Prostate gland (tissue), 2 donors: ENCODE data around the gene PARVB. TPM values are rescaled to one million over a fixed set of nuclear protein-coding genes. Genes with fewer than 3 reads are reported as not detected.

Source experiments
- DNase-seq: peaks from one replicate; pipeline ENCODE4 v3.0.0-alpha.2; 2019; ENCODE audit warnings: low spot score
- H3K27ac ChIP-seq, 2 donors: fragments of 200-600 bp; sonication (generic); 2 replicates each; pipeline ENCODE4 v1.5.1; 2017 to 2019
- H3K27me3 ChIP-seq: fragments of 200-600 bp; sonication (generic); replicated peaks from 2 replicates; pipeline ENCODE4 v1.5.1; 2019; ENCODE audit not compliant: insufficient read depth
- H3K36me3 ChIP-seq, 2 donors: fragments of 200-600 bp; sonication (generic); 1 replicate in 1 of 2; 2 replicates in 1 of 2; pipeline versions ENCODE4 v1.5.1 to v1.8.1; 2017 to 2019
- H3K4me1 ChIP-seq: fragments of 200-600 bp; sonication (generic); replicated peaks from 2 replicates; pipeline ENCODE4 v1.5.1; 2019
- H3K4me3 ChIP-seq, 2 donors: fragments of 200-600 bp; sonication (generic); 2 replicates each; pipeline ENCODE4 v1.5.1; 2017 to 2019
- H3K9me3 ChIP-seq: fragments of 200-600 bp; sonication (generic); 2 replicates; pipeline ENCODE4 v1.5.1; 2017
- POLR2A ChIP-seq: fragments of 450-650 bp; IDR thresholded peaks from one replicate; pipeline ENCODE4 v1.6.1; 2016; ENCODE audit warnings: antibody characterized with exemption, mild to moderate bottlenecking
- POLR2AphosphoS5 ChIP-seq: sonication (generic); formaldehyde crosslinking; IDR thresholded peaks from one replicate; pipeline ENCODE4 v1.6.1; 2017; ENCODE audit warnings: antibody characterized with exemption
- WGBS: methylation state at CpG from one replicate; pipeline ENCODE4 v1.1.5; 2018; 5-methylcytosine and 5-hydroxymethylcytosine counted together
- intact Hi-C: fragments of 100-400 bp; cut with DNase I; formaldehyde crosslinking; loops from one replicate; pipeline ENCODE4 v1.14.2; 2022
- total RNA-seq, 2 donors: library from RNA; depleted of rRNA; stranded (reverse); fragments of >200 nt; gene quantifications; one replicate each; pipeline ENCODE4 v1.1.0, GENCODE V29; 2016
- TF ChIP-seq, protein P1 (sequence below), 4 experiments: fragments of 200-600 bp in 2 of 4; fragments of 450-650 bp in 2 of 4; sonication (generic) in 2 of 4; IDR thresholded peaks; 1 replicate in 3 of 4; 2 replicates in 1 of 4; pipeline ENCODE4 v1.5.1; 2016 to 2019; ENCODE audit warnings: antibody characterized with exemption in 4 of 4, mild to moderate bottlenecking in 2 of 4, moderate library complexity in 2 of 4

The PARVB gene
- total RNA-seq, 2 donors from 2014 or later: 11.7 to 28.4 TPM

DNA sequence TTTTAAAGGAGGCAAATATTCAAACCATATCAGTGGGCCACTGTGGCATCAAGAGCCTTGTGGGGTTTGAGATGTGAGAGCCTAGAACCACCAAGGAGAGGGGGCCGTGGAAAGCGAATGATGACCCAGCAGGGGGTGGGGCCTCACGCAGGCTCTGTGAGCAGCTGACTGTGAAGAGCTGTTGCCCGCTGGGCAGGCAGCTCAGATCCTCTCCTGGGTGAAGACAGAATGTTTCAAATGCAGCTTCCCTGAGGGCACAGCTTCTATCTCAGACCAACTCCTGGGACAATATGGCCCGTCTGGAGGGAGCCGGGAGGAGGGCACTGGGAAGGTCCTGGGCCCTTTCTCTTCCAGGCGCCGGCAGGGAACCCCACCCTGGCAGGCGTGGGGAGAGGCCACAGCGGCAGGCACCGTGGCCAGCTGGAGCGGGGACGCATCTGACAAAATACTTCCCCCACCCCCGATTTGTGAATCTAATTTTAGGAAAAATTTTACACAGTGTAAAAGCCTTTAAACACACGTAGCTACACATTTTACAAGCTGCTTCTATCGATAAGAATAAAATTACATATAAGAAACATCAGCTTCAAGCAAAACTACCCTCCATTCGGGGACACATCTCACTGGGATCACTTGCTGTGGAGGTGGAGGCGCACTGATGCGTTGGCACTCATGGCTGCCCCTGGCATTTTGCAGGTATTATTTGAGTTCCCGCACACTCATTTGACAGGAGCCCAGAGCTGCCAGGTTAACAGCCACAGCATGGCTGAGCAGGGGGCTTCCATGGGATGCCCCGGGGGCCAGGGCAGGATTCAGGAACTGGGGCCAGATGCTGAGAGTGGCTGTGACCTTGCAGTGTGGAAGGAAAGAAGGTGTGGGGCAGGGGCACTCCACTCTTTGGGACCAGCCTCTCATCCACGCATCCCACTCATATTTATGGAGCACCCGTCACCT is 196.9 kb downstream of the PARVB start:
- 75% methylated on average over 23 of the region's 23 CpGs for WGBS
- H3K9me3 ChIP-seq: no peaks in the 10 kb centered on the region
- DNase-seq: no peak
- no peak overlapping the region for H3K27ac ChIP-seq
- H3K27me3 ChIP-seq: no peaks in the 10 kb centered on the region
- H3K4me3 ChIP-seq: no peak overlapping the region
- no peaks in the 10 kb centered on the region for H3K4me1 ChIP-seq
- intact Hi-C loops: no loop called here
- H3K36me3 ChIP-seq: no peaks in the 10 kb centered on the region
- TF ChIP-seq, protein P1, sequence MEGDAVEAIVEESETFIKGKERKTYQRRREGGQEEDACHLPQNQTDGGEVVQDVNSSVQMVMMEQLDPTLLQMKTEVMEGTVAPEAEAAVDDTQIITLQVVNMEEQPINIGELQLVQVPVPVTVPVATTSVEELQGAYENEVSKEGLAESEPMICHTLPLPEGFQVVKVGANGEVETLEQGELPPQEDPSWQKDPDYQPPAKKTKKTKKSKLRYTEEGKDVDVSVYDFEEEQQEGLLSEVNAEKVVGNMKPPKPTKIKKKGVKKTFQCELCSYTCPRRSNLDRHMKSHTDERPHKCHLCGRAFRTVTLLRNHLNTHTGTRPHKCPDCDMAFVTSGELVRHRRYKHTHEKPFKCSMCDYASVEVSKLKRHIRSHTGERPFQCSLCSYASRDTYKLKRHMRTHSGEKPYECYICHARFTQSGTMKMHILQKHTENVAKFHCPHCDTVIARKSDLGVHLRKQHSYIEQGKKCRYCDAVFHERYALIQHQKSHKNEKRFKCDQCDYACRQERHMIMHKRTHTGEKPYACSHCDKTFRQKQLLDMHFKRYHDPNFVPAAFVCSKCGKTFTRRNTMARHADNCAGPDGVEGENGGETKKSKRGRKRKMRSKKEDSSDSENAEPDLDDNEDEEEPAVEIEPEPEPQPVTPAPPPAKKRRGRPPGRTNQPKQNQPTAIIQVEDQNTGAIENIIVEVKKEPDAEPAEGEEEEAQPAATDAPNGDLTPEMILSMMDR (IDR thresholded peaks at IDR 0.05): no peak
- TF ChIP-seq POLR2AphosphoS5: no peak
- TF ChIP-seq POLR2A: no peak

DNA sequence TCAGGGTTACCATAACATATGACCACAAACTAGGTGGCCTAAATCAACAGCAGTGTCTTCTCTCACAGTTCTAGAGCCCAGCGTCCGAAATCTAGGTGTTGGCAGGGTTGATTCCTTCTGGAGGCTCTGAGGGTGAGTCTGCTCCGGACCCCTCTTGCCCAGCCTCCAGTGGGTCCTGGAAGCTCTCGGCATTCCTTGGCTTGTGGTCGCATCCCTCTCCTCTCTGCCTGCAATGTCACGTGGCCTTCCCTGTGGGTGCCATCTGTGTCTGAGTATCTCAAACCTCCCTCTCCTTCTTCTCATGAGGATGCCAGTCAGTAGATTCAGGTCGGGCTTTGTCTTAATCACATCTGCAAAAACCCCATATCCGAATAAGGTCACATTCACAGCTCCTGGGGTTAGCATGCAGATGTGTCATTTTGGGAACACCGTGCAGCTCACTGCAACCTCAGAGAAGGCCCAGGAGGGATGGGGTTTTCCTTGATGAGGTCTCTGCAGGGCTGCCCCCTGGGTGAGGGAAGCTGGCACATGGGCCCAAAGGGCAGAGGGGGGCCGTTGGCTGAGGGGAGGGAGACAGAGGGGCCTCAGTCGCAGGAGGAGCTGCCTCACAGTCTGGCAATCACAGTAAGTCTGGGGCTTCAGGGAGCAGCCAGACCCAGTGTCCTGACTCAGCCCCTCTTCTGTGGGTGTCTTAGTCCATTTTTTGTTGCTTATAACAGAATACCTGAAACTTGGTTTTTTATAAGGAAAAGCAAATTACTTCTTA is 197.8 kb downstream of the PARVB start:
- Histone ChIP-seq H3K27me3 (no peaks in the 10 kb centered on the region), H3K27ac (no peak overlapping the region), H3K9me3 (no peaks in the 10 kb centered on the region), H3K4me3 (no peak overlapping the region), H3K4me1 (no peaks in the 10 kb centered on the region), H3K36me3 (no peaks in the 10 kb centered on the region)
- no peak for DNase-seq
- TF ChIP-seq, protein P1 (IDR thresholded peaks at IDR 0.05): no peak
- no peak for TF ChIP-seq POLR2AphosphoS5
- no peak for TF ChIP-seq POLR2A
- WGBS: 95% methylated on average over 11 of the region's 11 CpGs
- intact Hi-C loops: no loop called here

Other genes starting within 250 kb of the PARVB start
- gene EFCAB6, start 212.0 kb upstream of the PARVB start, total RNA-seq: 10 to 100 TPM in 1 of 2 donors, 1 to 10 TPM in 1; 3.3 to 10.5 TPM
- gene SULT4A1, start 161.8 kb upstream of the PARVB start, total RNA-seq: 1 to 10 TPM in 1 of 2 donors, under 1 TPM in 1; 0.14 to 3.3 TPM
- gene PNPLA5, start 132.3 kb upstream of the PARVB start, total RNA-seq: not detected
- under 1 TPM; 0.14 to 0.28 TPM for gene PNPLA3, start 100.5 kb upstream of the PARVB start, total RNA-seq
- gene SAMM50, start 68.9 kb upstream of the PARVB start, total RNA-seq: 10 to 100 TPM; 32.3 to 43.2 TPM
- 10 to 100 TPM in 1 of 2 donors, 1 to 10 TPM in 1; 1.2 to 13.5 TPM for gene PARVG, start 156.6 kb downstream of the PARVB start, total RNA-seq